Epithelial cell of prostate (primary cell): ENCODE data around the gene SH3BP5.

Experiments
- DNase-seq: peaks from one replicate; pipeline ENCODE4 v3.0.0-alpha.2; 2011; ENCODE audit warnings: low read depth, low spot score
- H3K27ac ChIP-seq: fragments of 450-650 bp; 2 replicates; pipeline ENCODE4 v1.5.1; 2017; ENCODE audit warnings: mild to moderate bottlenecking

Gene SH3BP5

GRCh38 chr3:15303216-15303615 is 29.2 kb downstream of the SH3BP5 start:
- no peak overlapping the region for H3K27ac ChIP-seq
- DNase-seq: no peak

- DNase-seq: no peak
- no peak overlapping the region for H3K27ac ChIP-seq
These were observed 30.6 kb downstream of the SH3BP5 start for GRCh38 chr3:15301761-15302160.

- H3K27ac ChIP-seq: no peak overlapping the region
- DNase-seq: peak; percentile 71
These were observed 31.9 kb downstream of the SH3BP5 start for GRCh38 chr3:15300323-15301078.

GRCh38 chr3:15299036-15299435 is 33.4 kb downstream of the SH3BP5 start:
- no peak for DNase-seq
- no peak overlapping the region for H3K27ac ChIP-seq

- no peak for DNase-seq
- no peak overlapping the region for H3K27ac ChIP-seq
These were observed 33.9 kb downstream of the SH3BP5 start for GRCh38 chr3:15298504-15298903.

GRCh38 chr3:15297608-15298350 is 34.6 kb downstream of the SH3BP5 start:
- no peak for DNase-seq
- no peak overlapping the region for H3K27ac ChIP-seq

- H3K27ac ChIP-seq: no peak overlapping the region
- no peak for DNase-seq
These were observed 36.9 kb downstream of the SH3BP5 start for GRCh38 chr3:15295506-15295905.

- no peak overlapping the region for H3K27ac ChIP-seq
- DNase-seq: no peak
These were observed 37.5 kb downstream of the SH3BP5 start for GRCh38 chr3:15294929-15295328.

GRCh38 chr3:15292765-15293522 is 39.4 kb downstream of the SH3BP5 start:
- no peak for DNase-seq
- H3K27ac ChIP-seq: no peak overlapping the region

- no peak overlapping the region for H3K27ac ChIP-seq
These were observed 40.5 kb downstream of the SH3BP5 start for GRCh38 chr3:15291589-15292541.

GRCh38 chr3:15290736-15291135 is 41.6 kb downstream of the SH3BP5 start:
- DNase-seq: no peak
- H3K27ac ChIP-seq: no peak overlapping the region

More at GRCh38 chr3:15291589-15292541, 40.5 kb downstream of the SH3BP5 start:
- no peak for DNase-seq

- no peak for DNase-seq
- no peak overlapping the region for H3K27ac ChIP-seq
These were observed 42.7 kb downstream of the SH3BP5 start for GRCh38 chr3:15289661-15290060.

- H3K27ac ChIP-seq: no peak overlapping the region
- no peak for DNase-seq
These were observed 43.9 kb downstream of the SH3BP5 start for GRCh38 chr3:15288331-15289035.

GRCh38 chr3:15287565-15288330 is 44.6 kb downstream of the SH3BP5 start:
- H3K27ac ChIP-seq: no peak overlapping the region
- no peak for DNase-seq

GRCh38 chr3:15286022-15286421 is 46.4 kb downstream of the SH3BP5 start:
- H3K27ac ChIP-seq: no peak overlapping the region
- no peak for DNase-seq

GRCh38 chr3:15284121-15284889 is 48.1 kb downstream of the SH3BP5 start:
- DNase-seq: no peak
- no peak overlapping the region for H3K27ac ChIP-seq

GRCh38 chr3:15283702-15284101 is 48.7 kb downstream of the SH3BP5 start:
- no peak for DNase-seq
- H3K27ac ChIP-seq: no peak overlapping the region

- H3K27ac ChIP-seq: no peak overlapping the region
- DNase-seq: no peak
These were observed 50.6 kb downstream of the SH3BP5 start for GRCh38 chr3:15281817-15282216.
